HepG2 (cell line): Measurements from ENCODE around the gene APRT. TPM values are rescaled to one million over a fixed set of nuclear protein-coding genes. Genes with fewer than 3 reads are reported as not detected.

ENCODE experiments used
- CBFB ChIP-seq: sonication (generic); formaldehyde crosslinking; IDR thresholded peaks from 2 replicates; pipeline ENCODE4 v1.4.0; 2020; ENCODE audit warnings: missing genetic modification reagents
- CENPX ChIP-seq: sonication (generic); formaldehyde crosslinking; IDR thresholded peaks from 2 replicates; pipeline ENCODE4 v1.9.0; 2021; ENCODE audit warnings: mild to moderate bottlenecking, missing genetic modification reagents, moderate library complexity
- DNMT1 ChIP-seq: sonication (generic); formaldehyde crosslinking; IDR thresholded peaks from 2 replicates; pipeline ENCODE4 v1.5.1; 2020; ENCODE audit warnings: mild to moderate bottlenecking, missing genetic modification reagents
- FLYWCH1 ChIP-seq: sonication (generic); formaldehyde crosslinking; IDR thresholded peaks from 2 replicates; pipeline ENCODE4 v1.8.1; 2023; ENCODE audit warnings: mild to moderate bottlenecking, missing genetic modification reagents
- NFKB2 ChIP-seq: sonication (generic); formaldehyde crosslinking; IDR thresholded peaks from 2 replicates; pipeline ENCODE4 v1.4.0; 2020; ENCODE audit warnings: missing genetic modification reagents, borderline replicate concordance
- RFXANK ChIP-seq: IDR thresholded peaks from 2 replicates; pipeline ENCODE4 v1.6.1; 2016
- SMAD3 ChIP-seq: sonication (generic); formaldehyde crosslinking; IDR thresholded peaks from 2 replicates; pipeline ENCODE4 v1.4.0; 2020; ENCODE audit warnings: missing genetic modification reagents
- TRIM22 ChIP-seq: fragments of 450-650 bp; IDR thresholded peaks from 2 replicates; pipeline ENCODE4 v1.6.1; 2017
- YEATS2 ChIP-seq: sonication (generic); formaldehyde crosslinking; IDR thresholded peaks from 2 replicates; pipeline ENCODE4 v1.4.0; 2020; ENCODE audit warnings: missing genetic modification reagents, borderline replicate concordance
- ZBTB4 ChIP-seq: sonication (generic); formaldehyde crosslinking; IDR thresholded peaks from 2 replicates; pipeline ENCODE4 v1.4.0; 2020; ENCODE audit warnings: missing genetic modification reagents, mild to moderate bottlenecking, borderline replicate concordance
- ZFX ChIP-seq: sonication (generic); formaldehyde crosslinking; IDR thresholded peaks from 2 replicates; pipeline ENCODE4 v1.4.0; 2020; ENCODE audit warnings: mild to moderate bottlenecking, low read depth, missing genetic modification reagents, moderate library complexity
- ZNF10 ChIP-seq: sonication (generic); formaldehyde crosslinking; IDR thresholded peaks from 2 replicates; pipeline ENCODE4 v1.4.0; 2020; ENCODE audit warnings: mild to moderate bottlenecking, low read depth, missing genetic modification reagents, borderline replicate concordance
- ZNF253 ChIP-seq: sonication (generic); formaldehyde crosslinking; IDR thresholded peaks from 2 replicates; pipeline ENCODE4 v1.8.0; 2022; ENCODE audit warnings: mild to moderate bottlenecking, missing genetic modification reagents, borderline replicate concordance
- ZNF317 ChIP-seq: sonication (generic); formaldehyde crosslinking; IDR thresholded peaks from 2 replicates; pipeline ENCODE4 v1.5.0; 2020; ENCODE audit warnings: mild to moderate bottlenecking, missing genetic modification reagents
- ZNF552 ChIP-seq: sonication (generic); formaldehyde crosslinking; IDR thresholded peaks from 2 replicates; pipeline ENCODE4 v1.9.0; 2022; ENCODE audit warnings: missing genetic modification reagents, mild to moderate bottlenecking, borderline replicate concordance
- ZNF556 ChIP-seq: sonication (generic); formaldehyde crosslinking; IDR thresholded peaks from 2 replicates; pipeline ENCODE4 v1.4.0; 2020; ENCODE audit warnings: mild to moderate bottlenecking, missing genetic modification reagents, borderline replicate concordance
- ZNF703 ChIP-seq: sonication (generic); formaldehyde crosslinking; IDR thresholded peaks from 2 replicates; pipeline ENCODE4 v1.5.1; 2020; ENCODE audit warnings: missing genetic modification reagents, mild to moderate bottlenecking, moderate library complexity, borderline replicate concordance
- ZNF781 ChIP-seq: sonication (generic); formaldehyde crosslinking; IDR thresholded peaks from 2 replicates; pipeline ENCODE4 v1.5.1; 2020; ENCODE audit warnings: borderline replicate concordance, mild to moderate bottlenecking, missing genetic modification reagents; ENCODE audit errors: not compliant biosample characterization
- polyA plus RNA-seq, 8 experiments: library from polyadenylated mRNA; depleted of rRNA in 3 of 8; stranded (reverse) in 7 of 8; unstranded in 1 of 8; fragments of >200 nt; fragmentation: Illumina TruSeq in 4 of 8; extraction: Trizol in 4 of 8; gene quantifications; 2 replicates each; pipeline versions ENCODE4 v1.2.1 to v1.2.3, GENCODE V29; 2011 to 2016; ENCODE audit warnings: low read depth in 4 of 8, missing spikeins in 1 of 8, mixed read lengths in 1 of 8; ENCODE audit not compliant: insufficient read depth in 1 of 8
- total RNA-seq, 5 experiments: library from RNA; depleted of rRNA; stranded (reverse); fragments of >200 nt; fragmentation: Illumina TruSeq; extraction: Trizol; gene quantifications; 2 replicates each; pipeline ENCODE4 v1.2.3, GENCODE V29; 2016; ENCODE audit warnings: low read depth in 1 of 5
- TF ChIP-seq, protein P1 (sequence below): sonication (generic); formaldehyde crosslinking; IDR thresholded peaks from 2 replicates; pipeline ENCODE4 v1.5.1; 2020; ENCODE audit warnings: missing genetic modification reagents, mild to moderate bottlenecking, borderline replicate concordance
- TF ChIP-seq, protein P2 (sequence below): sonication (generic); formaldehyde crosslinking; IDR thresholded peaks from 2 replicates; pipeline ENCODE4 v1.5.1; 2020; ENCODE audit warnings: mild to moderate bottlenecking, missing genetic modification reagents

The APRT gene
- total and polyA plus RNA-seq, 2 of the 13 experiments (the other 11 are each of a cell fraction or from before 2014, with no cell fraction given) = 155 to 242 TPM

- TF ChIP-seq ZBTB4 (0 out of 2 replicates have a peak, but pooled peaks have one; percentile 51), YEATS2 (no peak), CENPX (CRISPR knock-in tag) (no peak), ZNF253 (peak; percentile 89), CBFB (CRISPR knock-in tag) (0 out of 2 replicates have a peak, but pooled peaks have one; percentile 52), NFKB2 (CRISPR knock-in tag) (peak; percentile 87; the same call in 1 of the 2 replicates), FLYWCH1 (no peak), RFXANK (CRISPR knock-in tag) (no peak), TRIM22 (no peak), ZFX (CRISPR knock-in tag) (peak; percentile 95), ZNF10 (CRISPR knock-in tag) (no peak), ZNF317 (CRISPR knock-in tag) (no peak), ZNF556 (CRISPR knock-in tag) (peak; percentile 79; the same call in 1 of the 2 replicates), DNMT1 (CRISPR knock-in tag) (no peak; the same call in none of the 2 replicates), SMAD3 (CRISPR knock-in tag) (peak; percentile 71), ZNF781 (CRISPR knock-in tag) (no peak), ZNF703 (no peak), ZNF552 (peak; percentile 87; the same call in 1 of the 2 replicates)
- TF ChIP-seq, protein P1, sequence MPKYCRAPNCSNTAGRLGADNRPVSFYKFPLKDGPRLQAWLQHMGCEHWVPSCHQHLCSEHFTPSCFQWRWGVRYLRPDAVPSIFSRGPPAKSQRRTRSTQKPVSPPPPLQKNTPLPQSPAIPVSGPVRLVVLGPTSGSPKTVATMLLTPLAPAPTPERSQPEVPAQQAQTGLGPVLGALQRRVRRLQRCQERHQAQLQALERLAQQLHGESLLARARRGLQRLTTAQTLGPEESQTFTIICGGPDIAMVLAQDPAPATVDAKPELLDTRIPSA (CRISPR knock-in tag) = no peak
- TF ChIP-seq, protein P2, sequence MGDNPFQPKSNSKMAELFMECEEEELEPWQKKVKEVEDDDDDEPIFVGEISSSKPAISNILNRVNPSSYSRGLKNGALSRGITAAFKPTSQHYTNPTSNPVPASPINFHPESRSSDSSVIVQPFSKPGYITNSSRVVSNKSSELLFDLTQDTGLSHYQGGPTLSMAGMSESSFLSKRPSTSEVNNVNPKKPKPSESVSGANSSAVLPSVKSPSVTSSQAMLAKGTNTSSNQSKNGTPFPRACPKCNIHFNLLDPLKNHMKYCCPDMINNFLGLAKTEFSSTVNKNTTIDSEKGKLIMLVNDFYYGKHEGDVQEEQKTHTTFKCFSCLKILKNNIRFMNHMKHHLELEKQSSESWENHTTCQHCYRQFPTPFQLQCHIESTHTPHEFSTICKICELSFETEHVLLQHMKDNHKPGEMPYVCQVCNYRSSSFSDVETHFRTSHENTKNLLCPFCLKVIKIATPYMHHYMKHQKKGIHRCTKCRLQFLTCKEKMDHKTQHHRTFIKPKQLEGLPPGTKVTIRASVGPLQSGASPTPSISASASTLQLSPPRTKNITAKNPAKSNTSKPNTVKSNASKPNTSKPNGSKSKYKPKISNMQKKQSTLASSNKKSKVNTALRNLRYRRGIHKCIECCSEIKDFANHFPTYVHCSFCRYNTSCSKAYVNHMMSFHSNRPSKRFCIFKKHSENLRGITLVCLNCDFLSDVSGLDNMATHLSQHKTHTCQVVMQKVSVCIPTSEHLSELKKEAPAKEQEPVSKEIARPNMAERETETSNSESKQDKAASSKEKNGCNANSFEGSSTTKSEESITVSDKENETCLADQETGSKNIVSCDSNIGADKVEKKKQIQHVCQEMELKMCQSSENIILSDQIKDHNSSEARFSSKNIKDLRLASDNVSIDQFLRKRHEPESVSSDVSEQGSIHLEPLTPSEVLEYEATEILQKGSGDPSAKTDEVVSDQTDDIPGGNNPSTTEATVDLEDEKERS (CRISPR knock-in tag) = no peak
Observed at GRCh38 chr16:88785106-88785924, 26.4 kb downstream of the APRT start, which contains the start of gene PIEZO1 (continued).
